Smooth muscle cell (in vitro differentiated cells): ENCODE measurements around the gene GLB1L. TPM values are rescaled to one million over a fixed set of nuclear protein-coding genes. Genes with fewer than 3 reads are reported as not detected.

Experiments
- DNase-seq: peaks from one replicate; lab custom pipeline; 2025; ENCODE audit not compliant: unreplicated experiment; lab: John Stamatoyannopoulos, UW
- H2AFZ ChIP-seq: fragments of 200-600 bp; sonication (generic); 2 replicates; pipeline ENCODE4 v1.6.0; 2016; ENCODE audit warnings: antibody characterized with exemption, low read depth, mild to moderate bottlenecking
- H3F3A ChIP-seq: fragments of 200-600 bp; sonication (generic); 2 replicates; pipeline ENCODE4 v1.6.0; 2017; ENCODE audit warnings: antibody characterized with exemption, low read depth
- H3K27ac ChIP-seq: fragments of 200-600 bp; sonication (generic); 2 replicates; pipeline ENCODE4 v1.5.1; 2016; ENCODE audit warnings: low read depth, mild to moderate bottlenecking
- H3K27me3 ChIP-seq: fragments of 200-600 bp; sonication (generic); 2 replicates; pipeline ENCODE4 v1.6.1; 2016; ENCODE audit warnings: low read depth, mild to moderate bottlenecking
- H3K36me3 ChIP-seq: fragments of 200-600 bp; sonication (generic); 2 replicates; pipeline ENCODE4 v1.5.1; 2016; ENCODE audit warnings: low read depth
- H3K4me1 ChIP-seq: fragments of 200-600 bp; sonication (generic); 2 replicates; pipeline ENCODE4 v1.5.1; 2016; ENCODE audit warnings: low read depth
- H3K4me2 ChIP-seq: fragments of 200-600 bp; sonication (generic); 2 replicates; pipeline ENCODE4 v1.6.0; 2016; ENCODE audit warnings: mild to moderate bottlenecking
- H3K4me3 ChIP-seq: fragments of 200-600 bp; sonication (generic); 2 replicates; pipeline ENCODE4 v1.5.1; 2016; ENCODE audit warnings: mild to moderate bottlenecking
- H3K79me2 ChIP-seq: fragments of 200-600 bp; sonication (generic); 2 replicates; pipeline ENCODE4 v1.6.0; 2016; ENCODE audit warnings: low read depth, mild to moderate bottlenecking
- H3K9ac ChIP-seq: fragments of 200-600 bp; sonication (generic); 2 replicates; pipeline ENCODE4 v1.6.0; 2016; ENCODE audit warnings: low read depth
- H3K9me3 ChIP-seq: fragments of 200-600 bp; sonication (generic); replicated peaks from 2 replicates; pipeline ENCODE4 v1.5.1; 2016; ENCODE audit warnings: low read depth
- H4K20me1 ChIP-seq: fragments of 200-600 bp; sonication (generic); 2 replicates; pipeline ENCODE4 v1.6.0; 2016; ENCODE audit warnings: low read depth
- WGBS: methylation state at CpG from one replicate; pipeline ENCODE4 v1.1.7; 2016; ENCODE audit warnings: low lambda C conversion rate; 5-methylcytosine and 5-hydroxymethylcytosine counted together
- polyA plus RNA-seq: library from polyadenylated mRNA; unstranded; fragments of >200 nt; fragmentation: Nextera tagmentation; extraction: Ambion mirVana; gene quantifications from 2 replicates; pipeline ENCODE4 v1.2.1, GENCODE V29; 2016
- total RNA-seq: library from RNA; depleted of rRNA; stranded (reverse); fragments of >200 nt; gene quantifications from 2 replicates; pipeline ENCODE4 v1.2.3, GENCODE V29; 2014
- TF ChIP-seq, protein P1 (sequence below): fragments of 200-600 bp; sonication (generic); IDR thresholded peaks from 2 replicates; pipeline ENCODE4 v1.5.1; 2017; ENCODE audit warnings: borderline replicate concordance, mild to moderate bottlenecking, antibody characterized with exemption; ENCODE audit not compliant: insufficient read depth, poor library complexity, severe bottlenecking

The GLB1L gene
- total and polyA plus RNA-seq, 2 experiments from 2014 or later, result 4.1 to 26.4 TPM

DNA sequence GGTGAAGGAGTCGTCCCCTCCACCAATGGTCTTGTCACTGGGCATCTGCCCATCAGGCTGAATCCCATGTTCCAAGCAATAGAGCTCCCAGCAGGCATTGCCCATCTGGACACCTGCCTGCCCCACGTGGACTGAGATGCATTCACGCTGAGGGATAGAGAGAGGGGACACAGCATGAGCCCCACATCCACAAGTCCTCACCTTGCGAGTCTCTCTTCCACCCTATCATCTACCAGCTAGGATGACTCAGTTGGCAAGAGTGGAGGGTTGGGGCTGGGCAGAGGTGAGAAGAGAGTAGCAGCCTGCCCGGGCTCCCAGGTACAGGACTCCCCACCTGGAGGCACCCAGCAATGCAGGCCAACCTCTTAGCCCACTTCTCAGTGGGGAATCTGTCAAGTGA is 6.8 kb upstream of the GLB1L start:
- H3K9me3 ChIP-seq, result no peaks in the 10 kb centered on the region
- no peaks in the 10 kb centered on the region for H3K36me3 ChIP-seq
- no peak overlapping the region for H3K27ac ChIP-seq
- H3K4me1 ChIP-seq, result peaks cover 20% of the 10 kb centered on the region
- peaks cover 17% of the 10 kb centered on the region for H3F3A ChIP-seq
- TF ChIP-seq, protein P1, sequence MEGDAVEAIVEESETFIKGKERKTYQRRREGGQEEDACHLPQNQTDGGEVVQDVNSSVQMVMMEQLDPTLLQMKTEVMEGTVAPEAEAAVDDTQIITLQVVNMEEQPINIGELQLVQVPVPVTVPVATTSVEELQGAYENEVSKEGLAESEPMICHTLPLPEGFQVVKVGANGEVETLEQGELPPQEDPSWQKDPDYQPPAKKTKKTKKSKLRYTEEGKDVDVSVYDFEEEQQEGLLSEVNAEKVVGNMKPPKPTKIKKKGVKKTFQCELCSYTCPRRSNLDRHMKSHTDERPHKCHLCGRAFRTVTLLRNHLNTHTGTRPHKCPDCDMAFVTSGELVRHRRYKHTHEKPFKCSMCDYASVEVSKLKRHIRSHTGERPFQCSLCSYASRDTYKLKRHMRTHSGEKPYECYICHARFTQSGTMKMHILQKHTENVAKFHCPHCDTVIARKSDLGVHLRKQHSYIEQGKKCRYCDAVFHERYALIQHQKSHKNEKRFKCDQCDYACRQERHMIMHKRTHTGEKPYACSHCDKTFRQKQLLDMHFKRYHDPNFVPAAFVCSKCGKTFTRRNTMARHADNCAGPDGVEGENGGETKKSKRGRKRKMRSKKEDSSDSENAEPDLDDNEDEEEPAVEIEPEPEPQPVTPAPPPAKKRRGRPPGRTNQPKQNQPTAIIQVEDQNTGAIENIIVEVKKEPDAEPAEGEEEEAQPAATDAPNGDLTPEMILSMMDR, result no peak
- DNase-seq, result no peak
- H4K20me1 ChIP-seq, result no peaks in the 10 kb centered on the region
- no peaks in the 10 kb centered on the region for H3K79me2 ChIP-seq
- H3K4me3 ChIP-seq, result no peak overlapping the region
- no peak overlapping the region for H3K9ac ChIP-seq
- 68% methylated on average over 5 of the region's 5 CpGs for WGBS
- peak overlapping the region; percentile 29 for H3K4me2 ChIP-seq
- H3K27me3 ChIP-seq, result peaks cover 54% of the 10 kb centered on the region
- no peak overlapping the region for H2AFZ ChIP-seq

GRCh38 chr2:219251656-219252055 is 6.4 kb upstream of the GLB1L start:
- Histone ChIP-seq H3K79me2 (peaks cover 1% of the 10 kb centered on the region), H3K9me3 (no peaks in the 10 kb centered on the region), H4K20me1 (no peaks in the 10 kb centered on the region), H3K4me3 (no peak overlapping the region), H3K27ac (no peak overlapping the region), H3K27me3 (peaks cover 51% of the 10 kb centered on the region), H2AFZ (no peak overlapping the region), H3K9ac (no peak overlapping the region), H3F3A (peaks cover 17% of the 10 kb centered on the region), H3K4me2 (peak overlapping the region; percentile 29), H3K4me1 (peaks cover 20% of the 10 kb centered on the region), H3K36me3 (no peaks in the 10 kb centered on the region)
- 63% methylated on average over 6 of the region's 6 CpGs for whole genome bisulfite sequencing
- TF ChIP-seq, protein P1, result no peak
- no peak for DNase-seq

- peaks cover 17% of the 10 kb centered on the region for H3F3A ChIP-seq
- DNase-seq, result no peak
- H3K4me3 ChIP-seq, result no peak overlapping the region
- no peaks in the 10 kb centered on the region for H3K36me3 ChIP-seq
- no peak overlapping the region for H2AFZ ChIP-seq
- H4K20me1 ChIP-seq, result no peaks in the 10 kb centered on the region
- TF ChIP-seq, protein P1, result no peak
- peak overlapping the region; percentile 89 for H3K27ac ChIP-seq
- peaks cover 37% of the 10 kb centered on the region for H3K27me3 ChIP-seq
- no peak overlapping the region for H3K9ac ChIP-seq
- WGBS, result 92% methylated on average over 22 of the region's 22 CpGs
- H3K9me3 ChIP-seq, result no peaks in the 10 kb centered on the region
- peak overlapping the region; percentile 58 for H3K4me2 ChIP-seq
- peaks cover 13% of the 10 kb centered on the region for H3K79me2 ChIP-seq
- H3K4me1 ChIP-seq, result peaks cover 26% of the 10 kb centered on the region
Measured at GRCh38 chr2:219250049-219250781, 5.0 kb upstream of the GLB1L start.
